ENCODE measurements around the gene THEMIS. TPM values are rescaled to one million over a fixed set of nuclear protein-coding genes. Genes with fewer than 3 reads are reported as not detected.

The THEMIS gene
- total and polyA plus RNA-seq, 10 of the 15 experiments (the other 5 are each of a cell fraction or from before 2014, with no cell fraction given) = 0.06 to 1.5 (median 0.08) TPM; not detected in 6

- no peak overlapping the region for H3K4me2 ChIP-seq (ENCODE audit: control insufficient read depth, insufficient read depth)
- no peak overlapping the region for H3K9ac ChIP-seq (ENCODE audit: control insufficient read depth, insufficient read depth, low read length)
- no peak for ATAC-seq
- H3K9me3 ChIP-seq (replicated peaks; ENCODE audit: control insufficient read depth, insufficient read depth, low read length) = no peaks in the 10 kb centered on the region
- no peaks in the 10 kb centered on the region for H3K27me3 ChIP-seq (replicated peaks in 1 of 2; ENCODE audit: control insufficient read depth in 2 of 2, insufficient read depth in 2 of 2, low read length in 1 of 2)
- ChIA-PET SMC1A (ENCODE audit: uncharacterized antibody, unreplicated experiment) (no interaction called here), CTCF (no interaction called here), RAD21 (ENCODE audit: unreplicated experiment) (no interaction called here), POLR2A (no interaction called here)
- intact Hi-C loops (cut with micrococcal nuclease; ENCODE audit: unreplicated experiment) = no loop called here
- no peaks in the 10 kb centered on the region for H3K36me3 ChIP-seq (ENCODE audit: control insufficient read depth in 2 of 2, insufficient read depth in 2 of 2, low read length in 1 of 2)
- no peak for FAIRE-seq
- H3K4me1 ChIP-seq (ENCODE audit: control insufficient read depth, insufficient read depth, low read length) = no peaks in the 10 kb centered on the region
- WGBS (ENCODE audit: insufficient coverage, insufficient replicate concordance, low lambda C conversion rate, missing lambda C conversion rate) = 25% methylated on average over 4 of the region's 4 CpGs
- no peak for DNase-seq (ENCODE audit: low read depth, low spot score)
- no peaks in the 10 kb centered on the region for H4K20me1 ChIP-seq (ENCODE audit: control insufficient read depth, insufficient read depth)
- H3K79me2 ChIP-seq (ENCODE audit: control insufficient read depth, insufficient read depth, low read length) = no peaks in the 10 kb centered on the region
- in situ Hi-C loops (cut with MboI) = no loop called here
- no peak overlapping the region for H3K27ac ChIP-seq (ENCODE audit: control insufficient read depth, insufficient read depth)
- H2AFZ ChIP-seq (ENCODE audit: control insufficient read depth, low read depth, low read length) = no peak overlapping the region
- BruUV-seq (replicated peaks) = no TSS peak
- H3K4me3 ChIP-seq = no peak overlapping the region
- TF ChIP-seq IRF5 (IDR thresholded peaks at IDR 0.05; ENCODE audit: borderline replicate concordance) (no peak), BCL3 (IDR thresholded peaks at IDR 0.05; ENCODE audit: borderline replicate concordance, insufficient read depth, low read depth, low read length, poor library complexity, severe bottlenecking) (no peak), NFXL1 (IDR thresholded peaks at IDR 0.05; ENCODE audit: borderline replicate concordance) (no peak), MYB (IDR thresholded peaks at IDR 0.05; ENCODE audit: borderline replicate concordance, low read depth, low read length) (no peak), BACH1 (IDR thresholded peaks at IDR 0.05; ENCODE audit: borderline replicate concordance) (no peak), HCFC1 (IDR thresholded peaks at IDR 0.05; ENCODE audit: low read length) (no peak), RCOR1 (conservative IDR thresholded peaks at IDR 0.05; ENCODE audit: low read depth, low read length) (no peak), ATF3 (IDR thresholded peaks at IDR 0.05; ENCODE audit: borderline replicate concordance, extremely low read depth, low read depth, low read length) (no peak), IKZF2 (IDR thresholded peaks at IDR 0.05) (no peak), TCF12 (IDR thresholded peaks at IDR 0.05; ENCODE audit: low read depth, low read length) (no peak), ELK1 (IDR thresholded peaks at IDR 0.05; ENCODE audit: low read depth, low read length) (no peak), CTCF (IDR thresholded peaks at IDR 0.05 in 2 of 3, conservative IDR thresholded peaks at IDR 0.05 in 1 of 3; ENCODE audit: control insufficient read depth in 2 of 3, extremely low read depth in 1 of 3, insufficient read depth in 1 of 3, low read depth in 3 of 3, low read length in 3 of 3) (no peak), REST (IDR thresholded peaks at IDR 0.05; ENCODE audit: low read depth, low read length) (no peak)
Observed at GRCh38 chr6:127816643-127817042, 84.2 kb downstream of the THEMIS start.

Measured in GM12878 (cell line).